GM21737 (cell line): ENCODE measurements around the gene SRSF4.

Experiments
- ATAC-seq: cut with Tn5 transposase; IDR thresholded peaks from one replicate; pipeline ENCODE4 v1.9.1; 2021; ENCODE audit warnings: mild to moderate bottlenecking, moderate library complexity; ENCODE audit not compliant: unreplicated experiment

SRSF4 gene

GRCh38 chr1:29099286-29099685, 82.4 kb downstream of the SRSF4 start:
- no peak for ATAC-seq
